ENCODE measurements around the gene SLC12A9. TPM values are rescaled to one million over a fixed set of nuclear protein-coding genes. Genes with fewer than 3 reads are reported as not detected.
A peak's percentile ranks its signal among the peaks of the same experiment; 100 is the strongest.
"Not testable (repeated sequence)": the region's sequence is repeated elsewhere in the genome, so short reads cannot be mapped to it uniquely, and the experiment has no call there.

Gene SLC12A9
- total RNA-seq, 3 donors from 2014 or later, result 22.9 to 31.7 (median 29.6) TPM

DNA sequence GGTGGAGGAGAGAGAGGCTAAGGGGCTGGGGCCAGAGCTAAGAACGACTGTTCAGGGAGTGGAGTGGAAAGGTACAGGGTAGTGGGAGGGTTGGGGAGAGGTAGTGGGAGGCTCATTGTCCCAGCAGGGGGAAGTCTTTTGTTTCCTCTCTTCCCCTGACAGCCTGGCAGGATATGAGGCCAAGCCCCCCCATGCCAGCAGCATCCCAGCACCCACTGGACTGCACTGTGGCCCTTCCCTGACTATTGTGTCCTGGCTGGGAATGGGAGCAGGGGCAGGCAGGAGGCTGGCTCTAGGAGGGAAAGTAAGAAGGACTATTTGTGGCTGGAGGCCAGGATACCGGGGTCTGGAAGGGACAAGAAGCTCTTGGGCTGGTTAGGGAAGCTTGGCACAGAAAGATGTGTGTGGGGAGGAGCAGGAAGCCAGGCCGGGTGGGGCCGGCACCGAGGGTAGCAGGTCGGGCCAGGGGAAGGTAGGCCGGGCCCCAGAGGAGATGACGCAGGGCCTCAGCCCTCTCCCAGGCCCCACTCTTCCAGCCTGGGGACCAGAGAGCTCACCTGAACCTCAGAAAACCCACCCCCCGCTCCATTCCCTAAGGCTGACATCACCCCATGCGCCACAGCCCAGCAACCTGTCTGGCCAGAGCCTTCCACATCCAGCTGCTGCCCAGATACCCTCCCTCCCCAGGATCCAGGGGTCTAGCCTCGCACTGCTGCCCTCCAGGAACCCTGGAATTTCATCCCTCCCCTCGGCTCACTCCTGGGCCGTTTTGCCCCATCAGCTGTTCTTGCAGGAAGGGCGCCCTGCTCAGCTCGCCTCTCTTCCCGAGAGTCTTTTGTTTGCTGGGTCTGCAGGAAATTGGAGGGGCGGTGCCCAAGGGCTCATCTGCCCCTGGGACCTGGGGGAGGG is 16.4 kb upstream of the SLC12A9 start:
- DNase-seq (no peak), ATAC-seq (no peak)
- H3K36me3 Mint-ChIP-seq (ENCODE audit: insufficient read depth), result peaks cover 2% of the 10 kb centered on the region
- H3K4me3 Mint-ChIP-seq, result peak overlapping the region; percentile 2
- no peaks in the 10 kb centered on the region for H3K9me3 Mint-ChIP-seq
- peaks cover 13% of the 10 kb centered on the region for H3K4me1 Mint-ChIP-seq (ENCODE audit: low read depth)
- no peaks in the 10 kb centered on the region for H3K27me3 Mint-ChIP-seq (ENCODE audit: low read depth)

GRCh38 chr7:100836812-100837098 is 15.8 kb upstream of the SLC12A9 start:
- no peaks in the 10 kb centered on the region for H3K9me3 Mint-ChIP-seq

GRCh38 chr7:100837099-100837836 is 15.2 kb upstream of the SLC12A9 start:
- H3K27me3 Mint-ChIP-seq (ENCODE audit: low read depth), result no peaks in the 10 kb centered on the region
- no peaks in the 10 kb centered on the region for H3K9me3 Mint-ChIP-seq
- H3K36me3 Mint-ChIP-seq (ENCODE audit: insufficient read depth), result peaks cover 2% of the 10 kb centered on the region
- ATAC-seq (peak; percentile 97 to 99), DNase-seq (peak; percentile 78)
- peak overlapping the region; percentile 82 for H3K4me3 Mint-ChIP-seq
- H3K4me1 Mint-ChIP-seq (ENCODE audit: low read depth), result peaks cover 13% of the 10 kb centered on the region

More at GRCh38 chr7:100836812-100837098, 15.8 kb upstream of the SLC12A9 start:
- DNase-seq (no peak), ATAC-seq (no peak)
- H3K4me1 Mint-ChIP-seq (ENCODE audit: low read depth), result peaks cover 13% of the 10 kb centered on the region
- peak overlapping the region; percentile 82 for H3K4me3 Mint-ChIP-seq
- peaks cover 2% of the 10 kb centered on the region for H3K36me3 Mint-ChIP-seq (ENCODE audit: insufficient read depth)
- H3K27me3 Mint-ChIP-seq (ENCODE audit: low read depth), result no peaks in the 10 kb centered on the region

DNA sequence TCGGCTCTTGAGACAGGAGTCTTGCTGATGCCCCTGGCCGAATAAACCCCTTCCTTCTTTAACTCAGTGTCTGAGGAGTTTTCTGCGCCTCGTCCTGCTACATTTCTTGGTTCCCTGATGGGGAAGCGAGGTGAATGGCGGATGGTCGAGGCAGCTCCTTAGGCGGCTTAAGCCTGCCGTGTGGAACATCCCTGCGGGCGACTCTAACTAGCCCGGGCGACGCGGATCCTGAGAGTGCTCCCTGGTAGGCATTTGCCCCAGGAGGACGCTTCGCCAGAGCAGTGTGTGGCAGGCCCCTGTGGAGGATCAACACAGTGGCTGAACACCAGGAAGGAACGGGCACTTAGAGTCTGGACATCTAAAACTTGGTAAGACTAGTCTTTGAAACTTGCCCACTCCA is 13.2 kb upstream of the SLC12A9 start:
- no peak overlapping the region for H3K4me3 Mint-ChIP-seq
- peaks cover 13% of the 10 kb centered on the region for H3K4me1 Mint-ChIP-seq (ENCODE audit: low read depth)
- H3K27me3 Mint-ChIP-seq (ENCODE audit: low read depth), result no peaks in the 10 kb centered on the region
- peaks cover 2% of the 10 kb centered on the region for H3K36me3 Mint-ChIP-seq (ENCODE audit: insufficient read depth)
- H3K9me3 Mint-ChIP-seq, result no peaks in the 10 kb centered on the region
- ATAC-seq (no peak), DNase-seq (no peak)

DNA sequence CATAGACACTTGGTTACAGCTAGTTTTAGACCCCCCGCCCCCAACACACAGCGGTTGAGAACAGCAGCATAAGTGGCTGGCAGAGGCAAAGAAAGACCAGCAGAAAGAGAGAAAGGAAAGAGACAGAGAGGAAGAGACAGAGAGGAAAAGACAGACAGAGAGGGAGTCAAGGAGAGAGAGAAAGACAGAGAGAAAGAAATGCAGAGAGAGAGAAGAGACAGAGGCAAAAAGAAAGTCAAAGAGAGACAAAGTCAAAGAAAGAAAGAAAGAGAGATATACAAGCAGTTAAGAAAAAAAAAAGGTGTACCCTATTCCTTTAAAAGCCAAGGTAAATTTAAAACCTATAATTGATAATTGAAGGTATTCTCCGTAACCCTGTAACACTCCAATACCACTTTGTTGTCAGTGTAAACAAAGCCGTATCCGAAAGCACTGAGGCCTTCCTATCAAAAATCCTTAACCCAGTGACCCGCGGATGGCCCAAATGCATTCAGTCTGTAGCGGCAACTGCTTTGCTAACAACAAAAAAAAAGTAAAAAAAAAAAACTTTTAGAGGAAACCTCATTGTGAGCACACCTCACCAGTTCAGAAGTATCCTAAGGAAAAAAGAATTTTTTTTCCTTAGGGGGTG is 11.9 kb upstream of the SLC12A9 start:
- Mint-ChIP-seq H3K27me3 (ENCODE audit: low read depth) (no peaks in the 10 kb centered on the region), H3K9me3 (no peaks in the 10 kb centered on the region)

DNA sequence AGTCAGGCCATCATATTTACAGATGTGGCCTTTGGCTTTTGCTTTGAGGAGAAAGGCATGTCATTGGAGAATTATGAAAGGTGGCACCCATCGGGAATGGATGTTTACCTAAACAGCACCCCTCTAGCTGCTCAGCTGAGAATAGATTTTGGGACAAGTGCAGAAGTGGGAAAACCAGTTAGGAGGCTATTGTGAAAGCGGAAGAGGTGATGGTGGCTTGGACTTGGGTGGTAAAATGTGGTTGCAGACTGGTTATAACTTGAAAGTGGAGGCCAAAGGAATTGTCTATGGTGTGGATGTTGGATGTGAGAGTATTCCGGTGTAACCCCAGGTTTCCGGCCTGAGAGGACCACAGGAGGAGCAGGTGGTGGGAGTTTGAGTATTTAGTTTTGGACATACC is 5.2 kb upstream of the SLC12A9 start:
- Mint-ChIP-seq H3K27me3 (ENCODE audit: low read depth) (no peaks in the 10 kb centered on the region), H3K4me1 (ENCODE audit: low read depth) (peaks cover 3% of the 10 kb centered on the region), H3K36me3 (ENCODE audit: insufficient read depth) (peaks cover 3% of the 10 kb centered on the region), H3K4me3 (no peak overlapping the region), H3K9me3 (no peaks in the 10 kb centered on the region)
- ATAC-seq (no peak), DNase-seq (no peak)

More for the DNA sequence above, 11.9 kb upstream of the SLC12A9 start:
- H3K4me3 Mint-ChIP-seq, result no peak overlapping the region
- ATAC-seq (no peak), DNase-seq (no peak)
- peaks cover 12% of the 10 kb centered on the region for H3K4me1 Mint-ChIP-seq (ENCODE audit: low read depth)
- H3K36me3 Mint-ChIP-seq (ENCODE audit: insufficient read depth), result peaks cover 2% of the 10 kb centered on the region

GRCh38 chr7:100854146-100854895 is 1.8 kb downstream of the SLC12A9 start:
- Mint-ChIP-seq H3K4me3 (no peak overlapping the region), H3K27me3 (ENCODE audit: low read depth) (no peaks in the 10 kb centered on the region), H3K36me3 (ENCODE audit: insufficient read depth) (peaks cover 8% of the 10 kb centered on the region), H3K4me1 (ENCODE audit: low read depth) (peaks cover 12% of the 10 kb centered on the region), H3K9me3 (no peaks in the 10 kb centered on the region)
- ATAC-seq (no peak), DNase-seq (no peak)

- Mint-ChIP-seq H3K36me3 (ENCODE audit: insufficient read depth) (peaks cover 11% of the 10 kb centered on the region), H3K4me1 (ENCODE audit: low read depth) (peaks cover 12% of the 10 kb centered on the region)
- DNase-seq; H3K27me3 Mint-ChIP-seq (ENCODE audit: low read depth); H3K9me3 Mint-ChIP-seq; H3K4me3 Mint-ChIP-seq; ATAC-seq: not testable (repeated sequence)
Observed at GRCh38 chr7:100854899-100855298, 2.4 kb downstream of the SLC12A9 start.

DNA sequence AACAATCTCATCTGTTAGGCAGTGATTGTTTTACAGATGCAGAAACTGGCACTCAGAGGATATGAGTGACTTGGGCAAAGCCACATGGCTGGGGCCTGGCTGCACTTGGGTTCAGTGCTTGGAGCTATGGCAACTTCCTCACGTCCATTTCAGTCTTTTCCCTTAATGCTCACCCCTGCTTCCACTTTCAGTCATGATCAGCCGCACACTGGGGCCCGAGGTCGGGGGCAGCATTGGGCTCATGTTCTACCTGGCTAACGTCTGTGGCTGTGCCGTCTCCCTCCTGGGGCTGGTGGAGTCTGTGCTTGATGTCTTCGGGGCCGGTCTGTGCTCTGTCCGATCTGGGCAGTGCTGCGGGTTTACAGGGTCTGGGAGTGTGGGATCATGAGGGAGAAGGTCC is 3.0 kb downstream of the SLC12A9 start:
- no peaks in the 10 kb centered on the region for H3K27me3 Mint-ChIP-seq (ENCODE audit: low read depth)
- no peaks in the 10 kb centered on the region for H3K9me3 Mint-ChIP-seq
- ATAC-seq (no peak), DNase-seq (no peak)
- H3K4me3 Mint-ChIP-seq, result no peak overlapping the region
- peaks cover 17% of the 10 kb centered on the region for H3K36me3 Mint-ChIP-seq (ENCODE audit: insufficient read depth)
- peaks cover 12% of the 10 kb centered on the region for H3K4me1 Mint-ChIP-seq (ENCODE audit: low read depth)

- no peak overlapping the region for H3K4me3 Mint-ChIP-seq
- peaks cover 10% of the 10 kb centered on the region for H3K4me1 Mint-ChIP-seq (ENCODE audit: low read depth)
- ATAC-seq (no peak), DNase-seq (no peak)
- H3K27me3 Mint-ChIP-seq (ENCODE audit: low read depth), result no peaks in the 10 kb centered on the region
- no peaks in the 10 kb centered on the region for H3K9me3 Mint-ChIP-seq
- H3K36me3 Mint-ChIP-seq (ENCODE audit: insufficient read depth), result peaks cover 23% of the 10 kb centered on the region
Observed at GRCh38 chr7:100856871-100857282, 4.4 kb downstream of the SLC12A9 start.

- ATAC-seq (no peak), DNase-seq (no peak)
- Mint-ChIP-seq H3K9me3 (no peaks in the 10 kb centered on the region), H3K27me3 (ENCODE audit: low read depth) (no peaks in the 10 kb centered on the region), H3K36me3 (ENCODE audit: insufficient read depth) (peaks cover 35% of the 10 kb centered on the region), H3K4me1 (ENCODE audit: low read depth) (peaks cover 4% of the 10 kb centered on the region), H3K4me3 (no peak overlapping the region)
Observed at GRCh38 chr7:100859856-100860255, 7.3 kb downstream of the SLC12A9 start.

- DNase-seq, result no peak
- H3K36me3 Mint-ChIP-seq (ENCODE audit: insufficient read depth), result peaks cover 35% of the 10 kb centered on the region
- H3K9me3 Mint-ChIP-seq, result no peaks in the 10 kb centered on the region
- H3K27me3 Mint-ChIP-seq (ENCODE audit: low read depth), result no peaks in the 10 kb centered on the region
- peaks cover 5% of the 10 kb centered on the region for H3K4me1 Mint-ChIP-seq (ENCODE audit: low read depth)
- ATAC-seq, result no peak
- no peak overlapping the region for H3K4me3 Mint-ChIP-seq
Observed at GRCh38 chr7:100860702-100861615, 8.4 kb downstream of the SLC12A9 start.

GRCh38 chr7:100861616-100861985 is 9.1 kb downstream of the SLC12A9 start:
- no peaks in the 10 kb centered on the region for H3K27me3 Mint-ChIP-seq (ENCODE audit: low read depth)
- H3K36me3 Mint-ChIP-seq (ENCODE audit: insufficient read depth), result peaks cover 35% of the 10 kb centered on the region
- H3K9me3 Mint-ChIP-seq, result no peaks in the 10 kb centered on the region
- no peak overlapping the region for H3K4me3 Mint-ChIP-seq
- H3K4me1 Mint-ChIP-seq (ENCODE audit: low read depth), result peaks cover 8% of the 10 kb centered on the region
- DNase-seq (no peak), ATAC-seq (no peak)
